Mucosa of rectum (tissue), 2 donors: Measurements from ENCODE around the gene GRIK5.
"Not testable (repeated sequence)": the region's sequence is repeated elsewhere in the genome, so short reads cannot be mapped to it uniquely, and the experiment has no call there.

Experiments
- H3K27ac ChIP-seq, 2 donors: one replicate each; pipeline ENCODE4 v1.7.0; 2013; ENCODE audit warnings: inconsistent platforms in 2 of 2, low read depth in 2 of 2, low read length in 2 of 2
- H3K27me3 ChIP-seq, 2 donors: one replicate each; pipeline ENCODE4 v1.7.0; 2013; ENCODE audit warnings: low read length in 2 of 2; ENCODE audit not compliant: control insufficient read depth in 2 of 2, insufficient read depth in 2 of 2
- H3K36me3 ChIP-seq, 2 donors: one replicate each; pipeline ENCODE4 v1.7.0; 2013; ENCODE audit warnings: low read length in 2 of 2; ENCODE audit not compliant: control insufficient read depth in 2 of 2, insufficient read depth in 2 of 2
- H3K4me1 ChIP-seq, 2 donors: one replicate each; pipeline ENCODE4 v1.7.0; 2013; ENCODE audit warnings: low read length in 2 of 2, mild to moderate bottlenecking in 1 of 2; ENCODE audit not compliant: control insufficient read depth in 2 of 2, insufficient read depth in 2 of 2
- H3K4me3 ChIP-seq, 2 donors: one replicate each; pipeline ENCODE4 v1.7.0; 2013; ENCODE audit warnings: low read length in 2 of 2
- H3K9ac ChIP-seq, 2 donors: one replicate each; pipeline ENCODE4 v1.7.0; 2013; ENCODE audit warnings: low read length in 2 of 2, low read depth in 1 of 2, mild to moderate bottlenecking in 1 of 2
- H3K9me3 ChIP-seq, 2 donors: one replicate each; pipeline ENCODE4 v1.7.0; 2013; ENCODE audit warnings: low read length in 2 of 2; ENCODE audit not compliant: control insufficient read depth in 2 of 2
- donor health status: healthy.
- donor health status: Normal muscosa, but diverticular disease.

GRIK5 gene

GRCh38 chr19:42111384-42111783, 41.4 kb upstream of the GRIK5 start:
- Histone ChIP-seq H3K36me3 (peaks cover 0 to 3% of the 10 kb centered on the region in 2 donors), H3K4me3 (no peak overlapping the region), H3K9me3 (no peaks in the 10 kb centered on the region), H3K4me1 (peaks cover 0 to 7% of the 10 kb centered on the region in 2 donors), H3K27ac (no peak overlapping the region), H3K9ac (no peak overlapping the region), H3K27me3 (no peaks in the 10 kb centered on the region)

- no peak overlapping the region for H3K27ac ChIP-seq
Observed at GRCh38 chr19:42110658-42111057, 40.7 kb upstream of the GRIK5 start.

GRCh38 chr19:42109896-42110295, 39.9 kb upstream of the GRIK5 start:
- Histone ChIP-seq H3K9ac (no peak overlapping the region), H3K4me1 (peaks cover 0 to 7% of the 10 kb centered on the region in 2 donors), H3K27ac (no peak overlapping the region), H3K4me3 (no peak overlapping the region), H3K36me3 (no peaks in the 10 kb centered on the region), H3K27me3 (no peaks in the 10 kb centered on the region), H3K9me3 (no peaks in the 10 kb centered on the region)

More at GRCh38 chr19:42110658-42111057, 40.7 kb upstream of the GRIK5 start:
- H3K9ac ChIP-seq = no peak overlapping the region
- H3K9me3 ChIP-seq = no peaks in the 10 kb centered on the region
- no peaks in the 10 kb centered on the region for H3K36me3 ChIP-seq
- no peak overlapping the region for H3K4me3 ChIP-seq
- H3K4me1 ChIP-seq = peaks cover 0 to 7% of the 10 kb centered on the region in 2 donors
- H3K27me3 ChIP-seq = no peaks in the 10 kb centered on the region

GRCh38 chr19:42108527-42109389, 38.8 kb upstream of the GRIK5 start:
- Histone ChIP-seq H3K27me3 (no peaks in the 10 kb centered on the region), H3K9me3 (no peaks in the 10 kb centered on the region), H3K4me3 (no peak overlapping the region), H3K9ac (no peak overlapping the region), H3K4me1 (peaks cover 0 to 5% of the 10 kb centered on the region in 2 donors), H3K36me3 (no peaks in the 10 kb centered on the region), H3K27ac (no peak overlapping the region)

- Histone ChIP-seq H3K27ac (no peak overlapping the region), H3K27me3 (no peaks in the 10 kb centered on the region), H3K9ac (no peak overlapping the region), H3K9me3 (no peaks in the 10 kb centered on the region), H3K4me1 (peaks cover 0 to 5% of the 10 kb centered on the region in 2 donors), H3K4me3 (no peak overlapping the region), H3K36me3 (no peaks in the 10 kb centered on the region)
Observed at GRCh38 chr19:42105368-42105767, 35.4 kb upstream of the GRIK5 start.

GRCh38 chr19:42102877-42103276, 32.9 kb upstream of the GRIK5 start:
- H3K27ac ChIP-seq = no peak overlapping the region
- no peaks in the 10 kb centered on the region for H3K4me1 ChIP-seq
- H3K27me3 ChIP-seq = no peaks in the 10 kb centered on the region
- no peak overlapping the region for H3K9ac ChIP-seq
- H3K9me3 ChIP-seq = no peaks in the 10 kb centered on the region
- no peak overlapping the region for H3K4me3 ChIP-seq
- no peaks in the 10 kb centered on the region for H3K36me3 ChIP-seq

- H3K9ac ChIP-seq, H3K4me3 ChIP-seq, H3K4me1 ChIP-seq, H3K9me3 ChIP-seq, H3K27ac ChIP-seq, H3K36me3 ChIP-seq, H3K27me3 ChIP-seq: not testable (repeated sequence)
Observed at GRCh38 chr19:42100241-42100640, 30.2 kb upstream of the GRIK5 start.

- H3K4me3 ChIP-seq = no peak overlapping the region
- H3K27me3 ChIP-seq = no peaks in the 10 kb centered on the region
- no peaks in the 10 kb centered on the region for H3K9me3 ChIP-seq
- no peaks in the 10 kb centered on the region for H3K4me1 ChIP-seq
- H3K27ac ChIP-seq = no peak overlapping the region
- no peak overlapping the region for H3K9ac ChIP-seq
- H3K36me3 ChIP-seq = peaks cover 0 to 4% of the 10 kb centered on the region in 2 donors
Observed at GRCh38 chr19:42099336-42099925, 29.4 kb upstream of the GRIK5 start.

- peaks cover 0 to 4% of the 10 kb centered on the region in 2 donors for H3K36me3 ChIP-seq
- no peaks in the 10 kb centered on the region for H3K9me3 ChIP-seq
- no peak overlapping the region for H3K9ac ChIP-seq
- H3K4me3 ChIP-seq = no peak overlapping the region
- H3K27ac ChIP-seq = no peak overlapping the region
- H3K4me1 ChIP-seq = no peaks in the 10 kb centered on the region
- no peaks in the 10 kb centered on the region for H3K27me3 ChIP-seq
Observed at GRCh38 chr19:42098781-42099180, 28.8 kb upstream of the GRIK5 start.

- Histone ChIP-seq H3K4me3 (no peak overlapping the region), H3K36me3 (peaks cover 0 to 4% of the 10 kb centered on the region in 2 donors), H3K9me3 (no peaks in the 10 kb centered on the region), H3K4me1 (no peaks in the 10 kb centered on the region), H3K27ac (no peak overlapping the region), H3K9ac (no peak overlapping the region), H3K27me3 (no peaks in the 10 kb centered on the region)
Observed at GRCh38 chr19:42097461-42097860, 27.5 kb upstream of the GRIK5 start.
